OCI-LY7 (cell line): ENCODE results near the gene FUT3.

Source experiments
- CTCF ChIP-seq: fragments of 200-600 bp; sonication (generic); conservative IDR thresholded peaks from 2 replicates; pipeline ENCODE4 v1.5.1; 2014; ENCODE audit warnings: mild to moderate bottlenecking, antibody characterized with exemption, low read length, moderate library complexity, mixed read lengths
- EZH2phosphoT487 ChIP-seq: fragments of 200-600 bp; sonication (generic); IDR thresholded peaks from 2 replicates; pipeline ENCODE4 v1.6.1; 2018; ENCODE audit warnings: low read depth, borderline replicate concordance, mild to moderate bottlenecking, mixed run types, antibody characterized with exemption, low read length, moderate library complexity, mixed read lengths

- TF ChIP-seq CTCF (no peak), EZH2phosphoT487 (no peak)
These were observed 12.7 kb downstream of the FUT3 start for GRCh38 chr19:5838353-5839064.
